Raji (cell line): ENCODE measurements around the gene GPRIN1.

Experiments
- POLR2A ChIP-seq: IDR thresholded peaks from 2 replicates; pipeline ENCODE4 v1.6.1; 2011; ENCODE audit warnings: low read depth, low read length, control low read depth; ENCODE audit not compliant: insufficient read depth

Gene GPRIN1

DNA sequence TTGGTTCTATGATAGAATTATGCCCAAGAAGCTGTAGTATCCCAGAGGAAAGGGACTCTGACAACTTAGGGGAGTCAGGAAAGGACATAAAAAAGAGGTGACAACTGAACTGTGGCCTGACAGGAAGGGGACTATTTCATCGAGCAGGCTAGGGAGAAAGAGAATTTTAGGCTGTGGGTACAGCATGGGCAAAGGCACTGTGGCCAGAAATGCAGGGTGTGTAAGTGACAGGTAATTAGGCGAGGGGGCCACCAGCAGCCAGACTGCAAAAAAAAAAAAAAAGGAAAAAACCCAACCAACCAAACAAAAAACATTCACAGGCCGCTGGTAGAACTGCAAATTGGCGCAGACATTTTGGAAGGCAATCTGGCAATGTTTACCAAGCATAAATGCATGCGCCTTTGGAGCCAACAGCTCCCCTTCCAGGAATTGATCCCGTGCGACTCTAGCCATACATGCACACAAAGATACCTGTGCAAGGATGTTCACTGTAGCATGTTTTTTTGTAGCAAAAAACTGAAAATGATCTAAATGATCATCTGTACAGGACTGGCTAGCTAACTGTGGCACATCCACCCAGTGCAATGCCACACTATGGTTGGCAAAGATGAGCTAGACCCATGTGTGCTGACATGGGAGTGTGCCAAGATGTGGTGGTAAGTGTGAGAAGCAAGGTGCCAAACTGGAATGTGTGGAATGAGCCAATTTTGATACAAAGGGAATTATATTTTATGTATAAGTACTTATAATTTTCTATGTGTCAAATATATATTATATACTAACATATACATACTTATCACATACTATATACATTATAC lies 21.6 kb upstream of the GPRIN1 start:
- TF ChIP-seq POLR2A, result no peak

DNA sequence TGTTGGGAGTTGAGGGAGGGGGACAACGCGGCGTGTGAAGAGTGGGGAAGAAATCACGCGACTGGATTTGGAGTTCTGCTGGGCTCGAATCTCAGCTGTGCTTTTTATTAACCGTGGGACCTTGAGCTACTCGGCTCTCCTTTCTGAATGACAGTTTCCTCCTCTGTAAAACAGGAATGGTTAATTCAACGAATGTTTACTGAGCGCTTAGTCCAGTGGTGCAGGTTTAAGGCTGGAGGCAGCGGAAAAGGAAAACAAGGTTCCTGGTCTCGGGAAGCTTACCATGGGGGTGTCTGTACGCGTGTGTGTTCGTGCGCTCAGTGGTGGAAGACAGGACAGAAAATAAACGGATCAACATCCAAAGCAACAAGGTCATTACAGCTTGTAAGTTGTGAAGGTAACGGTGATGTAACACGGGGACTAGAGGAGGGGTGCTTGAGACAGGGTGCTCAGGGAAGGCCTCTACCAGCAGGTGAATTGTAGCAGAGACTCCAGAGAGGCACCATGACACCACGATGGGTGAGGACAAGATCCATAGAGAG lies 20.8 kb upstream of the GPRIN1 start:
- TF ChIP-seq POLR2A, result no peak

DNA sequence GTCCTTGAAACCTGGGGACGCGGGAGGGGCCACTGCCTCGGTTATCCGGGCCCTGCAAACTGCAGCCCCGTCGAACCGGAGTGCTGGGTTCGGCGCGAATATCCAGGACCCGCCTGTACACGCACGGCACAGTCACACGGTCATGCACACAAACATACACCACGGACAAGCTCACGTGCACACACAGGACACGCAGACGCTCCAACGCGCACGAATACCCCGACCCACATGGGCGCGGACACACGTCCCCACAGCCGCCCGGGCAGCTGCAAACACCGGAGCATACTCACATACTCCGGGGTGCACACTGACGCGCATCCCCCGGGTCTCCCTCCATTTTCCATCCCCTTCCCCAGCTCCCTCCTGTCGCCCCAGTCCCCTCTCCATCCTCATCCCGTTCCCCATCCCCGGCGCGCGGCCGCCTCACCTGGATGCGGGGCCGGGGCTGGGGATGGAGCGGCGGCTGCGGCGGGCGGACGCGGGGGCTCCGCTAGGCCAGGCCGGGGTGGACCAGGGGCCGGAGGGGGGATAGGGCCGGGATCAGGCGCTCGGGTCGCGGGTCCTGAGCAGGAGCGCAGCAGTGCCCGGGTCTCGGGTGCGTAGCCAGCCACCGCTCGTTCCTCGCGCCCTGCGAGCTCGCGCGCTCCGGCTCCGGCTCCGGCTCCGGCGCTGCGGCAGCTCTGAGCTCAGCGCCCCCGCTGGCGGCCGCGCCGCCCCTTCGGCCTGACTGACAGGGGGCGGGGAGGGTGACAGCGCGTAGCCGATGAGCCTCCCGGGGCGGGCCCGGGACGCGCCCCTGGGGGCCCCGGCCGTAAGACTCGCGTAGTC lies 20.1 kb upstream of the GPRIN1 start, which contains the start of the genes EIF4E1B and SNCB:
EIF4E1B (plus strand) TSS at position 823 of the 828 bp plus-strand sequence. CDS start 12,113 bp downstream, outside the sequence.
SNCB (minus strand) TSS at position 682 of the 828 bp plus-strand sequence. CDS start 880 bp downstream, outside the sequence.
- TF ChIP-seq POLR2A, result no peak

DNA sequence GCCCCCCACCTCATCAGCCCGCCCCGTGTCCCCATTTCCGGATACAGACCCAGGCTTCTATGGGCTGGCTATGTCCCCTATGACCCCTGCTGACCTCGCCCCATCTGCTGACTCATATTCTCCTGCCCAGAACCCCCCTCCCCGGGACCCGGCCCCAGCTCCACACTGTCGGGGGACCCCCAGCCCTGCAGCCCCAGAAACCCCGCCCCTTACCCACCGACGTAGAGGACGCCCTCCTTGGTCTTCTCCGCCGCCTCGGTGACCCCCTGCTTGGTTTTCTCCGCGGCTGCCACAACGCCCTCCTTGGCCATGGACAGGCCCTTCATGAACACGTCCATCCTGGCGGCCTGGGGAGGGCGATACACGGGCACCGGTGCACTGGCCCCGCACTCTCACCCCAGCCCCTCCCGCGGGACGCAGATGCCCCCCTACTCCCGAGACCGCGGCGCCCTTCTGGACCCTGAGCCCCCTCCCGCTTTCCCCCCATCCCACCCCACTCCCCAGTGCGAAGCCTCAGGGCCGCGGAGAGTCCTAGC lies 19.4 kb upstream of the GPRIN1 start:
- TF ChIP-seq POLR2A, result no peak

DNA sequence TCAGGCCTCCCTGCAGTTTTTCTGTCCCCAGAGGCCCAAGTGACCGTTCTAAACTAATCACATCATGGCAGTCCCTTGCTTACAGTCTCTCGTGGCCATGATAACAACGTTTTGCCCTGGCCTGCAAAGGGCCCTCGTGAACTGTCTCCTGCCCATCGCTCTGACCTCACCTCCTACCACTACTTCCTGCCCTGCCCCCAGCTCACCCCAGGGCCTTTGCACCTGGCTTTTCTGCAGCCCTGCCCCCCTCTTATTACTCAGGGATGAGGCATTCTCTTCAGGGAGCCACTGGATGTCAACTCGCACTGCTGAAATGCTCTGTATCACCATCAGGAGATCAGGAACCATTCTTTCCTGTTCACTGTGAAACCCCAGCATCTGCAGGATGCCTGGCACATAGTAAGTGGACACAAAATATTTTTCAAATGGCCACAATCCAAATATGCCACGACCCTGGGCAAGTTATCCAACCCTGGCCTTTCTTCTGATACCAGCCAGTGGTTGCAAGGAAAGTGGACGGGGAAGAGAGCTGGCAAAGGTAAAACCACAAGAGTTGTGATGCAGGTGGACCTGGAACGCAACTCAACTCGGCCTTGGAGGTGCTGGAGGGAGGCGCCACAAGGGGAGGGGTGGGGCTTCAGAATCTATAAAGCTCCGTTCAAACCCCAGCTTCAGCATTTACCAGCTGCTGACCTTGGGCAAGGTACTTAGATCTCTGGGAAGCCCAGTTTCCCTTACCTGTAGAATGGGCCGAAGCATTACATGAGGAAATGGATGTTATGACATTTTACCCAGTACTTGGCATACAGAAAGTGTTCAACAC lies 18.7 kb upstream of the GPRIN1 start:
- no peak for TF ChIP-seq POLR2A

DNA sequence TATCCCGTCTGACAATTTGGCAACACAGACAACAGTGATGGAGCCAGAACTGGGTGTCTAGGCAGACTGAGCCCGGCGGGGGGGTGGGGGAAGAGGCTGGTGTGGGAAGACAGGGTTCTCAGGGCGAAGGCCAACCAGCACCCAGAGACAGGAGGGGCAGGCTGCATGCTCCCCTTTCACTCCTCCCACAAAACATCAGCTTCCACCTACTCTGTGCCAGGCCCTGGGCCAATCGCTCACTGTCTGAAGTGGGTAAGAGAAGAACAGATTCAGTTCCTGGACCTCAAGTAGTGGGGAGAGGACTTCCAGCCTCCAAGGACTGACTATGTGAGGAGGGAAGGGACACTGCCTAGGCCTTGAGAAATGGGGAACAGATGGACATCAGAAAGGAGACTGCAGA lies 17.6 kb upstream of the GPRIN1 start:
- TF ChIP-seq POLR2A, result no peak

DNA sequence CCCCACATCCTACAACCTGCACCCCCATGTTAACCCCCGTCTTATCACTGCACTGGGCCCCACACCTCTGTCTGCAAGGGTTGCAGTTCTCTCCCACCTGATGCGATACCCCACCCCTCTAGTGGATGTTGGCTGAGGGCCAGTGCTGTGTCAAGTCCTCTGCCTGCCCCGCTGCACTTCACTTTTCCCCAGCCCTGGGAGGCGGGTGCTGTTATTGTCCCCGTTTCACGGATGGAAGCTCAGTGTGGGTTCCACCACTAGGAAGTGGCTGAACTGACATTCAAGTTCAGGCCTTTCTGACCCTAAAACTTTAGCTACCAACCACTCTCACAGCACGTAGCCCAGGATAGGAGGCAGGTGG lies 16.9 kb upstream of the GPRIN1 start:
- no peak for TF ChIP-seq POLR2A

DNA sequence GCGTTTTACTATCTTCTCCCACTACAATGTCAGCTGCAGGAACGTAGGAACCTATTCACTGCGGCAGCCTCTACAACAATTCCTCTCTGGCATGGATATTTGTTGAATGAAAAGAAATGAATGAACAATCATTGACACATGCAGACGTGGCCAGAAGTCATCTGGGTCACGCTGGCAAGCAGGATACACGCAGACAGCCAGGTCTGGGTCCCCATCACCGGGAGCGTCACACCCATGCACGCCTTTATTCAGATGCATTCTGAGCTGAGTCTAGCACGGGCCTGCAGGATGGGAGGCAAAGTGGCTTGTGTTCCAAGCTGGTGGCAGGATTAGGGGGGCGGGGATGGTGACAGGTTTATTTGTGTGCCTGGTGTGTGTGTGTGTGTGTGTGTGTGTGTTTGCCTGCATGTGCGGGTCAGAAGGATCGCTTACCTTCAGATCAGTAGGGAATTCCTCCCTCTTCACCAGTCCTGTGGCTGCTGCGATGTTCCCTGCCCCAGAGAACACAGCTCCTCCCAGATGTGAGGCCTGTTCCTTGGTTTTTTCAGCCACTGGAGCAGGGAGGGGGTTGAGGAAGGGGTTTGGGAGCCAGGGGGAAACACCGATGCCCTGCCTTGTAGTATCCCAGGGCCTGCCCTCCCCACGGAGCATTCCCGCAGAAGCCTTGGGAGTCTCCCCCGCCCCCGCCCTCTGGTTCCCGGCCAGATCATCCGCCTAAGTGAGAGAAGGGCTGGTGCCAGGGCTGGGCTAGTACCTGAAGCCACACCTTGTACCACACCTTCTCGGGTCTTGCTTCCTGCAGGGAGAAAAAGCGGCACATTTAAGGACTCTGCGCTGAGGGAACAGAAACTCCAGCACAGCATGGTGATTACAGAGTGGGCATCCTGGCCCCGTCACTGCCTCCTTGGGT lies 16.3 kb upstream of the GPRIN1 start:
- no peak for TF ChIP-seq POLR2A

DNA sequence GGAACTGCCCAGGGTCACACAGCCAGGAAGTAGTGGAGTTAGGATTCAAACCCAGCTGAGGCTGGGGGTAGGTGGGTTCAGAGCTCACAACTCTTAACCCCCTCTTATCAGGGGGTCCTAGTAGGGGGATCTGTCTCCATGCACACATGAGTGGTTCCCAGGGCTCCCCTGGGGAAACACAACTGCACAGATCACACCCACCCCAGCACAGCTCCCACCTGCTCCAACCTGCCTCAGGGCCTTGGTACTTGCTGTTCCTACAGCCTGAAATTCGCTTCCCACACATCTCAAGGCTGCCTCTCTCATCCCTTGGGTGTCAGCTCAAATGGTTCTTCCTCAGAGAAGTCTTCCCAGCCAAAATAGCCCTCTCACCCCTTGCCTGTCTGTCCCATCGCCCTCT lies 15.6 kb upstream of the GPRIN1 start:
- TF ChIP-seq POLR2A, result no peak

DNA sequence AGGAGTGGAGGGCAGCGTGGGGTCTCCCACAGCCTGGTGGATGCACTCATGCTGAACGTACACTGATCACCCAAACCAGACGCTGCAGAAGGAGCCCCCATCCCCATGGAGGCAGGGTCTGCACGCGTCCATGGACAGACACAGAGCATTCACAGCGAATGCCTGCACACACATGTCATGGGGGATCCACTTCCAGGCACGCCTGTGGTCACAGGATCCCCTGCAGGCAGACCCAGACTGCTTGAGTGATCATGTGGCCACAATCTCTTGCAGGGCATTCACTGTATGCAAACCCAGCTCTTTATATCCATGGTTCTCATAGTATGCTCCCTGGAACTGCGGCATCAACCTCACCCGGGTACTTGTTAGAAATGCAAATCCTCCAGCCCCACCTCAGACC lies 15.0 kb upstream of the GPRIN1 start:
- no peak for TF ChIP-seq POLR2A

DNA sequence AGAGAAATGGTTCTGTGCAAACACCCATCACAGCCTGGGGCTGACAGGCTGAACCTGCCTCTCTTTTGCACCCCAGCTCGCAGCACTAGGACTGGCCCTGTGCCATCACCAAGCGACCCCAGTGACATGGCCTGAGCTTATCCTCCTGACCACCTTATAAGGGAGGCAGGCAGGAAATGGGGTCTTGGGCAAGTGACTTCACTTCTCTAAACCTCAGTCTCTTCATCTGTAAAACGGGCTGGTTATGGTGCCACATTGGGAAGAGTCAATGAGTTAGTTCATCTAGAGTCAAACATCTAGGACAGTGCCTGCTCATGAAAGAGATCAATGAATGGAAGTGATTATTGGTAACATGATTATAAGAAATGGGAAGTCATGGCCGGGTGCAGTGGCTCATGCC lies 14.2 kb upstream of the GPRIN1 start:
- no peak for TF ChIP-seq POLR2A

DNA sequence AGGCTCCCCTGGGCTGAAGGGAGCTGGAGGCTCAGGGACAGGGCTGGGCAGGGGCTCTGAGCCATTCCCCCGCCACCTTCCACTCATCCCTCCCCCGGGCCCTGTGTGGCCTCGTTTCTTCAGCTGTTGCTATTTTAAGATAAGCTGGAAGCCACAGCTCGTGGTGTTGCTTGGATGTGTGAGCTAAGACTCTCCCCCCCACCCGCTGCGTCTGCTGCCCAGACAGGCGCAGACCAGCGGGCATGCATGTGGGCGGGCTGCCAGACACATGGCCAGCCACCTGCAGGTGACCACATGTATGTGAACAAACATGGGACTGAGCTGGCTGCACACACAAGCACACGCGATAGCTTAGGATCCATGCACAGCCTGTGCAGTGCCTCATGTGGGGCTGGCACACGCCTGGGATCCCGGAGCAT lies 11.7 kb upstream of the GPRIN1 start:
- no peak for TF ChIP-seq POLR2A

DNA sequence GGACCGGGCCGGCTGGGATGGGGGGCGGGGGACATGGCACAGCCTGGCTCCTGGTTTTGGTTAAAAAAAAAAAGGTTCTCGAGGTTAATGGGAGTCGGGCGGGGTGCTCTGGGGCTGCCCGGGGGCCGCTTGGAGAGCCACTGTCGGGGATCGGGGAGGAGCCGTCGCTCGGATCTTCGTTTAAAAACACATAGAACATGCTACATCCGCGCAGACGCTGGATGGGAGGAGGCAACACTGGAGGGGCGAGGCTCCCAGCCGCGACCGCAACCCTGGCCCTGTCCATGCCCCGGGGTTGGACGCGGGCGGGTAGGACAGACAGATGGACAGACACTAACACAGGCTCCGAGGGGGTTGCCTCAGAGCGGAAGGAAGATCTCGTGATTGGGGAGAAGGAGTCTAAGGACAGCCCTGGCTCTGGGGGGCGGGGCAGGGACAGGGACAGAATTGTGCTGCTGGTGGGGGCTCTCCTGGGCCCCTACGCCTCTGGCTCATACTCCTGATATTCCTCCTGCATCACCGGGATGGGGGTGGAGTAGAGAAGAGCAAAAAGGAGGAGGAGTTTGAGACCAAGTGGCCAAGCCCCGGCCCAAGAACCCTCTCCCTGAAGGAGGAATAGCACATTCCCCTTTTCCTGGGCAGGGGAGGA lies 10.5 kb upstream of the GPRIN1 start:
- TF ChIP-seq POLR2A, result no peak
